Epithelial cell of prostate (primary cell): Measurements from ENCODE around the gene OPA3.

Source experiments
- DNase-seq: peaks from one replicate; pipeline ENCODE4 v3.0.0-alpha.2; 2011; ENCODE audit warnings: low read depth, low spot score
- H3K27ac ChIP-seq: fragments of 450-650 bp; 2 replicates; pipeline ENCODE4 v1.5.1; 2017; ENCODE audit warnings: mild to moderate bottlenecking

OPA3 gene

GRCh38 chr19:45569619-45570421 is 14.8 kb downstream of the OPA3 start:
- no peak for DNase-seq
- H3K27ac ChIP-seq, result peak overlapping the region; percentile 80

- H3K27ac ChIP-seq, result peak overlapping the region; percentile 80
- DNase-seq, result peak; percentile 71
Measured at GRCh38 chr19:45568732-45569131, 15.9 kb downstream of the OPA3 start.

- DNase-seq, result no peak
Measured at GRCh38 chr19:45567609-45568008, 17.0 kb downstream of the OPA3 start.

GRCh38 chr19:45564131-45564780 is 20.3 kb downstream of the OPA3 start:
- no peak overlapping the region for H3K27ac ChIP-seq
- no peak for DNase-seq

More at GRCh38 chr19:45567609-45568008, 17.0 kb downstream of the OPA3 start:
- peak overlapping the region; percentile 80 for H3K27ac ChIP-seq

- no peak overlapping the region for H3K27ac ChIP-seq
- no peak for DNase-seq
Measured at GRCh38 chr19:45560686-45561085, 23.9 kb downstream of the OPA3 start.

- H3K27ac ChIP-seq, result no peak overlapping the region
- DNase-seq, result no peak
Measured at GRCh38 chr19:45560038-45560437, 24.6 kb downstream of the OPA3 start.

GRCh38 chr19:45558399-45558878 is 26.2 kb downstream of the OPA3 start:
- DNase-seq, result no peak

GRCh38 chr19:45556835-45557234 is 27.8 kb downstream of the OPA3 start:
- H3K27ac ChIP-seq, result no peak overlapping the region

More at GRCh38 chr19:45558399-45558878, 26.2 kb downstream of the OPA3 start:
- no peak overlapping the region for H3K27ac ChIP-seq

GRCh38 chr19:45554481-45554880 is 30.1 kb downstream of the OPA3 start:
- no peak overlapping the region for H3K27ac ChIP-seq
- DNase-seq, result no peak

More at GRCh38 chr19:45556835-45557234, 27.8 kb downstream of the OPA3 start:
- DNase-seq, result no peak

- DNase-seq, result no peak
- no peak overlapping the region for H3K27ac ChIP-seq
Measured at GRCh38 chr19:45553464-45553863, 31.1 kb downstream of the OPA3 start.

- H3K27ac ChIP-seq, result peak overlapping the region; percentile 52
- DNase-seq, result peak; percentile 75
Measured at GRCh38 chr19:45547965-45548609, 36.5 kb downstream of the OPA3 start.

- no peak overlapping the region for H3K27ac ChIP-seq
- no peak for DNase-seq
Measured at GRCh38 chr19:45547211-45547770, 37.3 kb downstream of the OPA3 start.

GRCh38 chr19:45542234-45542668 is 42.4 kb downstream of the OPA3 start:
- H3K27ac ChIP-seq, result peak overlapping the region; percentile 13
- DNase-seq, result peak; percentile 66

GRCh38 chr19:45539459-45539858 is 45.1 kb downstream of the OPA3 start:
- DNase-seq, result no peak
- no peak overlapping the region for H3K27ac ChIP-seq

GRCh38 chr19:45531349-45531748 is 53.3 kb downstream of the OPA3 start:
- H3K27ac ChIP-seq, result no peak overlapping the region
- DNase-seq, result no peak

GRCh38 chr19:45529420-45529785 is 55.2 kb downstream of the OPA3 start:
- DNase-seq, result no peak
- no peak overlapping the region for H3K27ac ChIP-seq

- peak overlapping the region; percentile 62 for H3K27ac ChIP-seq
- no peak for DNase-seq
Measured at GRCh38 chr19:45528744-45529419, 55.7 kb downstream of the OPA3 start.

- peak overlapping the region; percentile 62 for H3K27ac ChIP-seq
- DNase-seq, result no peak
Measured at GRCh38 chr19:45528149-45528743, 56.4 kb downstream of the OPA3 start.

- no peak for DNase-seq
- H3K27ac ChIP-seq, result peak overlapping the region; percentile 62
Measured at GRCh38 chr19:45527731-45528130, 56.9 kb downstream of the OPA3 start.

- no peak for DNase-seq
- no peak overlapping the region for H3K27ac ChIP-seq
Measured at GRCh38 chr19:45526971-45527370, 57.6 kb downstream of the OPA3 start.
